SKM-1 (cell line): ENCODE results near the gene TSSK3.

Source experiments
- DNase-seq: peaks from one replicate; lab custom pipeline; 2025; ENCODE audit not compliant: unreplicated experiment; lab: John Stamatoyannopoulos, UW

TSSK3 gene

DNA sequence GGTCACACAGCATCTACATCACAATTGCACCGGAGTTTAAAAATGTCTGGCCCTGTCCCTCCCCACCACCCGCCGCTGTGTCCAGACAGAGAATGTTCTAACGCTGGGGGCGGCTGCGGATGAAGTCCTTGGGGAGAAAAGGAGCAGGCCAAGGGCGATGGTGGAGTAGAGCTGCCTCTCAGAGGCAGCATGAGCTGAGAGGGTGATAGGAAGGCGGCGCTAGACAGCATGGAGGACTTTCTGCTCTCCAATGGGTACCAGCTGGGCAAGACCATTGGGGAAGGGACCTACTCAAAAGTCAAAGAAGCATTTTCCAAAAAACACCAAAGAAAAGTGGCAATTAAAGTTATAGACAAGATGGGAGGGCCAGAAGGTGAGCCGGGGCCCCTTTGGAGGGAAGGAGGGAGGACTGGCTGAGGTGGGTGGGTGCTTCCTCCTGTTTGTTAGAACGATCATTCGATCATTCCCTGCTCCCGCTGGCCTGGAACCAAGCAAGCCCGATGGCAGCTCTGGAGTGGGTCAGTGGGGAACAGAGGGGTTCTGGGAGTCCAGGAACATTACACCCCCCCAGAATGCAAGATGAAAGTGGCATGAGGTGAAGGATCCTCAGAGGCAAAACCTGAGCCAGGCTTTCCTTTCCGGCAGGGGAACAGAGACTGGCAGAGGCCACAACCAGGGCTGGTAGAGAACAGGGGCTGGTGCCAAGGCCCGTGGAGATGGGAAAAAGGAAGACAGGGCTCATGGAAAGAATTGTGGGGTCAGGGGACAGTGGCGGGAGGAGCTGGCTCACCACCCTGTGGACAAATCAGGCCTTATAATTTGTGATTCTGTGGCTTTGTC is at the start of gene TSSK3, which contains the start of gene FAM229A:
TSSK3 (plus strand) TSS at position 66 of the 840 bp plus-strand sequence; CDS start at position 229, 163 bp downstream.
FAM229A (minus strand) TSS at position 12 of the 840 bp plus-strand sequence. CDS start 394 bp downstream, outside the sequence.
- DNase-seq: no peak

- DNase-seq: no peak
Observed at GRCh38 chr1:32316903-32317277, 45.4 kb upstream of the TSSK3 start.

DNA sequence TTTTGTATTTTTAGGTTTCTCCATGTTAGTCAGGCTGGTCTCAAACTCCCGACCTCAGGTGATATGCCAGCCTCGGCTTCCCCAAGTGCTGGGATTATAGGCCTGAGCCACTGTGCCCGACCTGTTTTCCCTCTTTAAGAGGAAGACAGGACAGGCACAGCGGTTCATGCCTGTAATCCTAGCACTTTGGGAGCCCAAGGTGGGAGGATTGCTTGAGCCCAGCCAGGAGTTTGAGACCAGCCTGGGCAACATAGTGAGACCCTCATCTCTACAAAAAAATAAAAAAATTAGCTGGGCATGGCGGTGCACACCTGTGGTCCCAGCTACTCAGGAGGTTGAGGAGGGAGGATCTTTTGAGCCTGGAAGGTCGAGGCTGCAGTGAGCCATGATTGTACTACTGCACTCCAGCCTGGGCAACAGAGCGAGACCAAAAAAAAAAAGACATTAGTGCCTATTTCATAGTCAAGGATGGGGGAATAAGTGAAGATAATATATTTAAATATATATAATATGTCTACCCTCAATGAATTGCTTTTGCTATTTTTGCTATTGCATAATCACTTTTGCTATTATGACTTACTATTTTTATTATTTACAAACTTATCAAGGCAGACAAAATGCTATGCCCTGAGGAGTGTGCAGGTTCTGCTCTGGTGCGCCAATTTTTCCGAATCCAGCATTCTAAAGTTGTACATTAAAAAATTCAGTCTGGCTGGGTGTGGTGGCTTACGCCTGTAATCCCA is 44.0 kb upstream of the TSSK3 start:
- DNase-seq: no peak

GRCh38 chr1:32321712-32322291 is 40.5 kb upstream of the TSSK3 start:
- DNase-seq: no peak

DNA sequence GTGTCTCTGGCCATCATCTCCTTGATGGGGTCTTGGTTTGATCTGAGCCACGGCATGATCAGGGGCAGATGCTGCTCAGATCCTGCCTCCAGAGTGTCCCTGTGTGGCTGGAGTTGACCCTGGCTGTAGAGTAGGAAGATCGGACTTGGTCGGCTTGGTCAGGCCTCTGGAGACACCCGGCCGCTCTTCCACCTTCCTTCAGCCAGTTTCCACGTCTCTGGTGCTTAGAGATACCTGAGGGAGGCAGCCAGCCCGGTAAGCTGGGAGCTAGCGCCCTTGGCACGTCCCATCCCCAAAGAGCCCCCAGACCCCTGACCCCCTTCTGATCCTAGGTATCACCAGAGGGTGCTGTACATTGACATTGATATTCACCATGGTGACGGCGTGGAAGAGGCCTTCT is 35.1 kb upstream of the TSSK3 start:
- DNase-seq: no peak

- no peak for DNase-seq
Observed at GRCh38 chr1:32329931-32330466, 32.3 kb upstream of the TSSK3 start.

DNA sequence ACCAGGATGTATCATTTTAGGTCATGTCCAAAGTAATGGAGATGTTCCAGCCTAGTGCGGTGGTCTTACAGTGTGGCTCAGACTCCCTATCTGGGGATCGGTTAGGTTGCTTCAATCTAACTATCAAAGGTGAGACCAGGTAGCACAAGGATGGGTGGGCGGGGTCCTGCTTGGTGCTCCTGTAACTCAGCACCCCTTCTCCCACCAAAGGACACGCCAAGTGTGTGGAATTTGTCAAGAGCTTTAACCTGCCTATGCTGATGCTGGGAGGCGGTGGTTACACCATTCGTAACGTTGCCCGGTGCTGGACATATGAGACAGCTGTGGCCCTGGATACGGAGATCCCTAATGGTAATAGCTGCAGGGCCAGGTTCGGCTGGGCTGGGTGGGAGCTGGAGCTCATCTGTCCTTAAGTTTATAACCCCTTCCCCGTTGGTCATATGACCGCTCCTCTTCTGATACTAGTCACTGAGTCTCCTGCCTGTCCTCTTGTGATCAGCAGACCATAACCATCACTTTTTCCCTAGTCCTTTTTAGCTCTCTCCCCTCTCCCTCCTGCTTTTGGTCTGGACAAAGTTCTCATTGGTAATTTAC is 31.7 kb upstream of the TSSK3 start:
- DNase-seq: no peak

GRCh38 chr1:32331549-32331948 is 30.8 kb upstream of the TSSK3 start:
- DNase-seq: no peak

DNA sequence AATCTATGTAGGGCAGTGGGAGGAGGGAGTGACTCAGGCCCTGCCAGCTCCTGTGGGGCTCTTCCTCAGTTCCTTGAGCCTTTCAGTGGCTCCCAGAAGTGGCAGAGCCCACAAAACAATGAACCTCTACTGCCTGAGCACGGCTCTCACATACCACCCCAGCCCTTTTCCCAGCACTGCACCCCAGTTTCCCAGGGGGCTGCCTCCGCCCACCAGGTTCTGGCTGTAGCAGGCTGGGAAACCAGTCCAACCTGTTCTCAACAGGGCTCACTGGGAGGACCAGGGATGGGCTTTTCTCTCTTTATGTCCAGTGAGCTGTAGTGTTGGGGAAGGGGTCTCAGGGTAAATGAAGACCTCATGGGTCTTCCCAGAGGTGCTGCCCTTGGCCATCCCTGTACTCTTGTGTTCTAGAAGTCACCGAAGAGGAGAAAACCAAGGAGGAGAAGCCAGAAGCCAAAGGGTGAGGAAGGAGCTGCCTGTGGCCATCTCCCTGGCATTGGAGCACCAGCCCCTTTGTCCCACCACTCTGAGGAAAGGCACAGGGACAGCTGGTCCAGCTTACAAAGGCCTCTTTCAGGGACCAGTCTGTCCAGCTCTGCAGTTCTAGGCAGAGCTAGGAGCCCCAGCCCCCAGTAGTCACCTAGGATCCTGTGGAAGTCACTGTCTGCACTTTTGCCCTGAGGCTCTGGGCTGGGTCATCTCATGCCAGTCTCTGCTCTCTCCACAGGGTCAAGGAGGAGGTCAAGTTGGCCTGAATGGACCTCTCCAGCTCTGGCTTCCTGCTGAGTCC is 29.9 kb upstream of the TSSK3 start:
- no peak for DNase-seq

DNA sequence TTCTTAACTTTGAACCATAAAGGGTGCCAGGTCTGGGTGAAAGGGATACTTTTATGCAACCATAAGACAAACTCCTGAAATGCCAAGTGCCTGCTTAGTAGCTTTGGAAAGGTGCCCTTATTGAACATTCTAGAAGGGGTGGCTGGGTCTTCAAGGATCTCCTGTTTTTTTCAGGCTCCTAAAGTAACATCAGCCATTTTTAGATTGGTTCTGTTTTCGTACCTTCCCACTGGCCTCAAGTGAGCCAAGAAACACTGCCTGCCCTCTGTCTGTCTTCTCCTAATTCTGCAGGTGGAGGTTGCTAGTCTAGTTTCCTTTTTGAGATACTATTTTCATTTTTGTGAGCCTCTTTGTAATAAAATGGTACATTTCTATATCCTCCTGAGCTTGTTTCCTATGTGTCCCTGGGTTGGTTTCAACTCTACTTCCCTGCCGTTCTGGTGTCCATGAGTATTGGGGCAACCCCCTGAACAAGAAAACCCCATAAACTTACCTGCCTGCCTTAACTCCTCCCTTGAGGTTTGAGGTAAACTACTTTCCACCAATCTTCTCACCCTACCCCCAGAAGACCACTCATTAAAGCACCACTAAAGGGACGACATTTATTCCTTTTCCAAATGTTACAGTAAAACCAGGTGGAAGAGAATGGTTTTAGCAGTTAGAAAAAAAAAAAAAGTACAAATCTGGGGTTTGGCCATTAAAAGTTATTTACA is 28.9 kb upstream of the TSSK3 start:
- DNase-seq: no peak

DNA sequence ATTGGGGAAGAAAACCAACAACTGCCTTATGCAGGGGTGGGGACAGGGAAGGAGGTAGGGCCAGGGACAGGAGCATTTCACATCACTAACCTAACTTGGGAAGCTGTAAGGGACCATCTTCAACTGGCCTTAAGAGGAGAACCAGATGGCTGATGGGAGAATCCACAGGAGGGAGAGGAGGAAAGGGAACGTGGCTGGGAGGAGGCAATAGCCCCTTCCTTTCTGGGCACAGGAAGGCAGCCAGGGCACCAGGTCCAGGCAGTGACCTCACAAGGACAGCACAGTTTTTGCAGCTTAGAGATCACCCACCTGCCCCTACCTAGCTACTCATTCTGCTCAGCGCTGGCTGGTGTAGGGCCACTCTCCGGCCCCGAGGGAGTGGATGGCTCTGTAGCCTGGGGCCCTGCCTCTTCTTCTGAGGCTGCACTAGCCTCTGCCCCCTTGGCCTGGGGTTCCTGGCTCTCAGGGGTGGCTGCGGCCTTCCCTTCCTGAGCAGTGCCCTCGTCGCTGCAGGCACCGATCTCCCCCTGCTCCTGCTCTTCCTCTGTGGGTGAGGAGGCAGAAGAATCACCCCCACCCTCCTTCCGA is 28.0 kb upstream of the TSSK3 start:
- no peak for DNase-seq

- no peak for DNase-seq
Observed at GRCh38 chr1:32334864-32335534, 27.3 kb upstream of the TSSK3 start.

GRCh38 chr1:32335535-32335789 is 26.9 kb upstream of the TSSK3 start:
- no peak for DNase-seq

GRCh38 chr1:32335790-32336590 is 26.3 kb upstream of the TSSK3 start, which contains the start of gene MARCKSL1:
Gene MARCKSL1, minus strand, starts transcription at chr1:32336233. Its CDS starts 200 bp downstream, at chr1:32336033.
- DNase-seq: no peak

GRCh38 chr1:32336591-32336932 is 25.8 kb upstream of the TSSK3 start:
- DNase-seq: no peak

DNA sequence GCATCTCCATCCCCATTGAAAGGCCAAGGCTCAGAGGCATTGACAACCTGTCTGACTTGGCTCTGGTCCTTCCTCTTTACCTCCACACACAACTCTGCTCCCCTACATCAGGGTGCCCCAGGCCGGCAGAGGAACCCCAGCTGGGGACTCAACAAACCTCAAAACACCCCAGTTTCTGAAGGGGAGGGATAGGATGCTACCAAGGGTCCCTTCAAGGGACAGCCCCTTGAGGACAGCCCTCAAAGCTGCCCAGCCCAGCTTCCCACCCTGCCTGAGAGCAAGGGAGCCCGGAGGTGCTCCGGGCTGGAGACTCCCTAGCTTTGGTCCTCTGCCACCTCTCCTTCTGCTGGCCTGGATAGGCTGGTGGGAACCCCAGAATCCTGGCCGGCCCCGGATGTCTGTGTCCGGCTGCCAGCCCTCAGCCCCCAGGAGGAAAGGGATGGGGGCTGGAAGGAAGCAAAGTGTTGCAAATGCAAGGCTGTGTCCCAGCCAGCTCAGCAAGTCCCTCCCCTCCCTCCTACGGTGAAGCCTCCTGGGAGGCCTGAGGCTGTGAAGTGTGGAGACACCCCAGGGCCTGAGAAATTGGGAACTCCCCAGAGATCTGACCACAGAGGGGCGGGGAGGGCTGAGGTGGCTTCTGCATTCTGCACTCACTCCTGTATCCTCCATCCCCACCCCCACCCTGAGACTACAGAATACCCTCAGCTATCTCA is 25.2 kb upstream of the TSSK3 start:
- DNase-seq: peak; percentile 88

DNA sequence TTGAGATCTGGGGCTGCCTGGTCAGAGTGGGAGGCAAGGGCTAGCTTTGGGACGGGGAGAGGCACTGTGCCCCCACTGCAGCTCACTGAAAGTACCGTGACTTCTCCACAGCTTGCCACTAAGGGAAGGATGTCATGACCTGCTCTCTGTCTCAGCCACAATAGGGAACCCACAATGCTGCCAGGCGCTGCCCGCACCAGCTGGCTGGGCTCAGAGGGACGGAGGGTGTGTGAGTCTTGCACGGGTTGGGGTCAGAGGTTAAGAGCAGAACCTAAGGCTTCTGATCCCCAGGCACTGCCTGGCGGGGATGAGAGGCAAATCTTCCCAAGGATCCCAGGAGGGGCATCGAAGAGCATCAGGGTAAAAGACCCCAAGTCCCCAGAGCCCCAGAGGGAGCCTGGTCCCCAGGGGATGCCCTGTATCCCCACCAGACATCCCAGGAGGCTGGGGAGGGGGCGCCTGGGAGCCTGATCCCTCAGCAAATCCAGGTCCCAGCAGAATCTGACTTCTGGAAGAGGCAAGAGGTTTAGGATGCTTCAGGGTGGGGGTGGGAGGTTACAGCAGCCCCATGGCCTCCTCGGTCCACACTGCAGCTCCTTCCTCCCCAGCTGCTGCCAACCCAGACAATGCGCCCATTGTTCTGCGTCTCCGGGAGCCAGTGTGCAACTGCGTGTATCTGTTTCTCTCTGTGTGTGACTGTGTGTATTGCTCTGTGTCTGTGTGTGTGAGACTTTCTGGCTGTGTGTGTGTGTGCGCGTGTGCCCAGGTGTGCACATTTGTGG is 24.3 kb upstream of the TSSK3 start:
- peak; percentile 40 for DNase-seq
